GM12878 (cell line): ENCODE data around the gene SPATA24.

ENCODE experiments used
- ATF7 ChIP-seq: fragments of 450-650 bp; IDR thresholded peaks from 2 replicates; pipeline ENCODE4 v1.6.1; 2016; ENCODE audit warnings: low read depth, mild to moderate bottlenecking
- FOXK2 ChIP-seq: fragments of 450-650 bp; IDR thresholded peaks from 2 replicates; pipeline ENCODE4 v1.6.1; 2017; ENCODE audit warnings: mild to moderate bottlenecking, moderate library complexity
- KAT2A ChIP-seq: conservative IDR thresholded peaks from 2 replicates; pipeline ENCODE4 v1.6.1; 2011; ENCODE audit warnings: low read depth, low read length; ENCODE audit not compliant: control insufficient read depth

DNA sequence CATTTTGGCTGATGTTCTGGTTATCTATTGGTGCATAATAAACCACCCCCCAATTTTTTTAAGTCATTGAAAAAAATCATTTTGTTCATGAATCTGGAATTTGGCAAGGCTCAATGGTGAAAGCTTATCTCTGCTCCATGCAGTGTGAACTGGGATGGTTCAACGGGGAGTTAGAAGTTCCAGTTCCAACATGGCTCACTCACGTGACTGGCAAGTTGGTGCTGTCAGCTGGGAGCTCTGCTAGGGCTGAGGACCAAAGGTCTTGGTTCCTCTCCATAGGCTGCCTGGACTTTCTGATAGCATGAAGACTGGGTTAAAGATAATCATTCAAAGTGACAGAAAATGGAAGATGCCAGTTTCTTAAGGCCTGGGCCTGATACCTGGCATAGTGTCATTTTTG, 3.1 kb upstream of the SPATA24 start:
- TF ChIP-seq FOXK2 (no peak), KAT2A (no peak), ATF7 (no peak)
